ENCODE measurements around the gene USB1.

Gene USB1

GRCh38 chr16:58049232-58050185 lies 48.3 kb downstream of the USB1 start:
- DNase-seq, result no peak

DNA sequence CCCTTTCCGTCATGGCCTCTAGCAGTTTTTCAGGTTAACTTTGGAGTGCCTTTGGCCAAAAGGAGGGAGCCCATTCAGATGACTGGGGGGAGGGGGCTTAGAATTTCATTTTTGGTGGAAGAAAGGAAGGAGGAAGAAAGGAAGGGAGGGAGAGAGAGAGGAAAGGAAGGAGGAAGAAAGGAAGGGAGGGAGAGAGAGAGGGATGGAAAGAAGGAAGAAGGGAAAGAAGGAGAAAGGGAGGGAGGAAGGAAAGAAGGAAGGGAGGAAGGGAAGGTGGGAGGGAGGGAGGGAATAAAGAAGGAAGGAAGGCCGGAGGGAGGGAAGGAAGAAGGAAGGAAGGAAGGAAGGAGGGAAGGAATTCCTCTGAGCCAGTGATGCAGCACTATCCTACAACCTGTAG lies 50.1 kb downstream of the USB1 start:
- DNase-seq, result no peak

DNA sequence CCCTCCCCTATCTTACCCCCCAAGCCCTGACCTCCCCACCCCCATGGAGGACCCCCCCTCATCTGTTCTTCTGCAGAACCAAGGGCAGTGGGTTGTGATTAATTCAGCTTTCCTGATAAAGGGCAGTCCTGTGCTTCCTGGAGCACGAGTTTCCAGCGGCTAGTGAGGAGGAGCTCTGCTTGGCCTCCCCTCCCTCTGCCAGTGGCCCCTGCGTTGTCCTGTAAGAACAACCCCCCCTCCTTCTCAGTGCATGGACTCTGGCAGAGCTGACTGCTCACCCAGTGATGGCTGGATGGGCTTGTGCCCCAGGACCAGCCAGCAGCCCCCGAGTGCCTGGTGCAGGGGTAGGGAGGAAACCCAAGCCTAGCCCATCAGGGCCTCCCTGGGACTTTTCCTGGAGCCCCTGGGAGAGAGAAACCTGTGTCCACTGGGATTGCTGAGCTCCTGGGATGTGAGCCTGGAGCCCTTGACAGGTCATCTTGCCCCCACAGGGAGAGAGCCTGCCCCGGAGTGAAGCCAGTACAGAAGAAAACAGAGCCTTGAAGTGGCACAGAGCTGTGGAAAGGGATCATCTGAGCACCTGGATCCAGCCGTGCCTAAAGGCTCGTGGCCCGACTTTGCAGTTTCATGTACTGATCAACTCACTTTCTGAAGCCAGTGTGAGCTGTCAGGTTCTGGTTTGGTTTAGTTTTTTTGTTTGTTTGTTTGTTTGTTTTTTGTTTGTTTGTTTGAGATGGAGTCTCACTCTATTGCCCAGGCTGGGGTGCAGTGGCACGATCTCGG lies 50.8 kb downstream of the USB1 start:
- no peak for DNase-seq

DNA sequence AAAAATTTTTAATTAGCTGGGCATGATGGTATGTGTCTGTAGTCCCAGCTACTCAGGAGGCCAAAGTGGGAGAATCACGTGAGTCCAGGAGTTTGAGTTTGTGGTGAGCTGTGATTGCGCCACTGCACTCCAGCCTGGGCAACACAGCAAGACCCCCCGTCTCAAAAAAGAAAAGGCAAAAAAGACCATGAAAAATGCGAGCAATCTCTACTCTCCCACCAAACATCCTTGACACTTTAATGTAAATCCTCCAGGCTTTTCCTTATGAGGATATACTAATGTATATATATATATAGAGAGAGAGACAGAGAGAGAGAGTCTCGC lies 52.4 kb downstream of the USB1 start:
- no peak for DNase-seq

GRCh38 chr16:58054289-58054688 lies 53.1 kb downstream of the USB1 start:
- no peak for DNase-seq

DNA sequence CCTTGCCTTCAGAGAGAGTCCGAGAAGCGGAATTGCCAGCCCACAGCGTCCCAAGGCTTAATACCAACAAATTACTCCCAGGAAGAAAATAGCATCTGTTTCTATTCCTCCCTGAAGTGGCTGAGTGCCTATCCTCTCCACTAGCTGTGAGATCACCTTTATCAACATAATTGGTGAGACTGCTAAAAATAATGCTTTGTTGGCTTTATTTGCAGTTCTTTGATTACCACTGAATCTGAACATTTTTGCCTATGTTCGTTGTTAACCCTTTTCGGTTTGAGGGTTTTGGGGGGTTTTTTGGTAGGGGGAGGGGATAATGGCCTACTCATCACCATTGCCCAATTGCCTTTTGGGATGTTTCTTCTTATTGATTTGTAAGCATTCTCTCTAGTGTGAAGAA lies 55.4 kb downstream of the USB1 start:
- no peak for DNase-seq

GRCh38 chr16:58057121-58057520 lies 55.9 kb downstream of the USB1 start:
- no peak for DNase-seq

DNA sequence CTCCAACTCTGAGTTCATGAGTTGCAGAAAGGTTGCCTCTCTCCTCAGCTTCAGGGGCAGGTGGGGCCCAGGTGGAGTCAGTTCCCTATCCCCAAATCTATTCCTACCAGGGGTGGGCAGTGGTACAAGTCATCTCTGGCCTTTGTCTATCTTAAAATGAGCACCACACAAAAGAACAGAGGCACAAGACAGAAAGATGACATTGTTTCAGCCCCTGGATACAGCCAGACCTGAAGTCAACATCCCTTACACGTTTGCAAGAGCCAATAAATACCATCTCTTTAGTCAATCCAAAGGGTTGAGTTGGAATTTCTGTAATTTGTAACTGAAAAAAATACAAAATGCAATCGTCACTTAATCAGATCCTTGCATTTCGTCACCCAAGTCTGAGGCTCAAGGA lies 56.6 kb downstream of the USB1 start:
- DNase-seq, result no peak

DNA sequence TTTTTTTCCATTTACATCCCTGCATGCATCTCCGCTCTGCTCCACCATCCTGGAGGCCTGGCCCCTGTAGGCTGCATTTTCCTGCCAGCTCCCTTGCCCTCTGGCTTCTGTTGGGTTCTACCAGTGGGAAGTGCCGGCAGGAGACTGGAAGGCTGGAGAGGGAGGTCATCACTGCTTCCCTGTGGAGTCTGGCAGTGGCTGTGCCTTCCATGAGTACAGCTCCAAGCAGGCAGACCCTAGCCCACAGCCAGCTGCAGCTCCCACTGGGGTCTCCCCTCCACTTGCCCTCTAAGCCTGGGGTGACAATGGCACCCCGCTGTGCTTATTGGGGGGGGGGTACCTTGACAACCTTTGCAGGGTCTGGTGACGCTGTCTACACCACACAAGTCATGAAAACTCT lies 61.6 kb downstream of the USB1 start:
- DNase-seq, result no peak

DNA sequence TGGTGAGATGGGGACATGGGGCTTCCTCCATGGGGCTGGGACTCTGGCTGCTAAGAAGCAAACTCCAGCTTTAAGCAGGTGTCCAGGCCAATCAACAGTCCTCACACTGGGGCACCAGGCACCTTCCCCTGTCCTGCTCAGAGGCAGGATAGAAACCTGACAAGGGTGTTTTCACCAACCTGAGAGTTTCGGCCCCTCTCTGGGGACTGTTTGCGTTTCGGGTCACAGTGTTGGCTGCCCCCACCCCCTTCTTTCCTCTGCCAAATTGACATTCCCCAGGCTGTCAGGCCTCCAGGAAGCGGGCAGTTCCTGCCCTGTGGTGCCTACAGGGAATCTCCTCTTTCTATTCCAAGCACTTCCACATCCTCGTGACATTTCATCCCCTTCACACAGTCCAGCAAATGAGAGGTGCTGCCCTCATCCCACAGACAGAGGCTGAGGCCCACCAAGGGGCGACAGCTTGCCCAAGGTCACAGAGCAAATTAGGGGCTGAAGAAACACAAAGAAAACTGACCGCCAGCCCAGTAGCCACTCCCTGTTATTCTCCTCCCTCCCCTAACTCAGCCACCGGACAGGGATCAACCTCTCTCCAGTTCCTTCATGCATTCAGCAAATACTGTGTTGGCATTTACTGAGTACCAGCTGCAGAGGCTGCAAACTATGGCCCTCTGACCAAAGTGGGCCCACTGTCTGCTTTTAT lies 62.3 kb downstream of the USB1 start:
- no peak for DNase-seq

- DNase-seq, result no peak
Observed at GRCh38 chr16:58070585-58070984, 69.4 kb downstream of the USB1 start.
